ENCODE measurements around the gene CD46.

The CD46 gene

DNA sequence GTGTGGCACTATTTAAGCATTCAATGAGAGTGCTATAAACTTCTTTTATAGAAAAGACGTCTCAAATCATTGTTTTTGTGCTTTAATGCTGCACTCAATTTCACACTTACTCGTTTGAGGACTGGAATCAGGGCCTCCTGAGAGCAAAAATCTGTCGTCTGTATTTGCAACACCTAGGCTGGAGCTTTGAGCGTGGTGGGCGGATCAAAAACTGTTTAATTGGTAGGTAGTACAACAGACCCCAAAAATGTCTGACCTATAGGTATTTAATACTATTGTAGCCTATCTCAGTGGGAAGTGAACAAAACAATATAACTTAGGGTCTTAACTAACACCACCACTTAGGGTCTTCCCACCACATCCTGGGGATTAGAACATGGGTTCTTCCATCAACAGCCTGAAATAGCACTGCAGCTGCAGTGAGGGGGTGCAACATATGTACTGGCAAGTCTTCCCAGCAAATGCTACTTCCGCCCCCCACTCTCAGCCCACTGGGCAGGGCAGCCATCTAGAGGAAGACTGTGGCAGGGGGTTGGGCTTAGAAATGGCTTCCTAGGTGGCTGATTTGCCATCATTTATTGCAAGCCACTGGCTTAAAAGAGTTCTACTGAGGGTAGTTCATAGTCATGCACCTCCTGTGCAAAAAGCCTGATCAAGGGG, 48.3 kb downstream of the CD46 start:
- no peak for DNase-seq

DNA sequence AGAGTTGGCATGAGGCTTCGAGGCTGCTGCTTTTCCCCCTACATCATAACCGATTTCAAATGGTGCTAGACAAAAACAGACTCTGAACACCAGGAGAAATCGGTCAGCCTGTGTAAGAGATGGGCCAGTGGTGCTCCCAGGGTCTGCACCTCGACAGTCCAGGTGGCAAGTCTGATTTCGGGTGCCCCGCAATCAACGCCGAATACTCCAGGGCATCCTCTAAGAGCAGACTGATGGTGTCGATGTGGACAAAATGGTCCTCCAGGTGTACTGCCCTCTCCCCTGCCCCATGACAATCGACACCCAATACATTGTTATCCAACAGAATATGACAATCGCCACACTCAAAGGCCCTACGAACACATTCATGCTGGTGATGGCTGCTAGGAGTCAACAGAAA, 50.0 kb downstream of the CD46 start:
- DNase-seq, result no peak

DNA sequence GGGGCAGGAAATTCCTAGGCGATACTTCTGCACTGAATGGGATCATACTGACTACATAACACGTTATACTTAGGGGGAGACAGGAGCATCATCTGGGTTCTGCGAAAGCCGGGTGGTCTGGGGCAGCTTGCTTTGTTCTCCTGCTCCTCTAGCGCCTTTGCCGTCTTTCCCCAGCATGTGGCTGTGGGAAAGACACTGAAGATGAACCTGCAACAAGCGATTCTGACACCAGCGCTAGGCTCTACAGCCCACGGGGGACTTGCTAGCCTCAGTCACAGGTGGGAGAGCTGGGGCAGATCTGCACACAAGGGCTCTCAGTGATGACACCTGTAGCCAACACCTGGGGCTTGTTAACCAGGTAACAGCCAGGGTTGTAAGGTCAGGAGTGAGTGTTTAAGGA, 51.8 kb downstream of the CD46 start:
- DNase-seq, result no peak

DNA sequence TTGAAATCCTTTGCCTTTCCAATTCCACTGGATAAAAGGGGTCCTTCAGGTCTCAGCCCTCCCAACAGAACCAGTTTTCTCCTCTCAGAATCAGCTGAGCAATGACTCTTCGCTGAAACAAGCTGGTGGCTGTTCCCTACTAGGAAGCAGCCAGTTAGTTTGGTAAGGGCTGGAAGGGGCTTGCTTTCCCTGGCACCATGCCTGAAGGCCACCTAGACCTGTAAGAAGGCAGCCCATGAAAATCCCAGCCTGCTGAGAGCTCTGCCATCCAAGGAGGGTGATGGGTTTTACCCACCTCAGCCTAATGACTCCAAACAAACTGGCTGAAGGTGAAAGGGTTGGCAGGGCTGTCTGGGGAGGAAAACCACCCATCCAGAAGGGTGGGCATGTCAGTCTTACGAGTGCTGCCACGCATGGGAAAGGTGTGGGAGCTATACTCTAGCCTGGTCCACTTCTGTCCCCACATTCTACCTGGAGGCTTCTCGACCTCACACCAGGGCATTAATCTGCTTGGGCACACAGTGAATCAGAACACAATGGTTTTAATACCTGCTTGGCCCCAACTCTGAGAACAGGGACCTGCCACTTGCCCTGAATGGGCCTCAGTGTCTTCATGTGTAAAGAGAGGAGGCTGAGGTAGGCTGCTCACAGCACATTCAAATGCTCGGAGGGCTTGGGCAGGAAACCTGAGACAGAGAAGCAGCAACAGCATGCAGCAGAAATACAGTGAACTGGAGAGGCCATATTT, 53.0 kb downstream of the CD46 start:
- DNase-seq, result no peak

DNA sequence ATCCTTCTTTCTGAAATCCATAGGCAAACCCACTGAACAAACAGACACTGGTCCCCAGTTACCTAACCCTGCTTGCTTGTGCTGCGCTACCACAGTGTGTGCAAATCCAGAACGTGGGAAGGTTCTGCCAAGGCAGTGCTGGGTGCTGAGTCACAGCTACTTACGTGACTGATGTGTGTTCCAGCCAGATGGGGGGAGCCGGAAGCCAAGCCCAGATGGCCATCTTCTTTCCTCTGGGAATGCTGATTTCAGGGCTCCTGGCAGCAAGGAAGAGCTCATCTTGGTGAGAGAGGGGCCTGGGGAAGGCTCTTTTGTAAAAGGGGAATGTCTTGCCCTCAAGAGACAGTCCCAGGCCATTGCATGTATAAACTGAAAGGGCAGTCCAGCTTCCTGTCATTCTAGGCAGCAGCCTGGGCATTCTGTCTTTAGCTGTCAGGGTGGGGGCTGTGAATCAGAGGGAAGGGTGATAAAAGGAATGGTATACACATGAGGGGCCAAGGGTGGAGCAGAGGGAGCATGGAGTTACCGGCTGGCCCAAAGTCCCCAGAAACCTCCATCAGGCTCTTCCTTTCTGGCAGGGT, 54.1 kb downstream of the CD46 start:
- no peak for DNase-seq

DNA sequence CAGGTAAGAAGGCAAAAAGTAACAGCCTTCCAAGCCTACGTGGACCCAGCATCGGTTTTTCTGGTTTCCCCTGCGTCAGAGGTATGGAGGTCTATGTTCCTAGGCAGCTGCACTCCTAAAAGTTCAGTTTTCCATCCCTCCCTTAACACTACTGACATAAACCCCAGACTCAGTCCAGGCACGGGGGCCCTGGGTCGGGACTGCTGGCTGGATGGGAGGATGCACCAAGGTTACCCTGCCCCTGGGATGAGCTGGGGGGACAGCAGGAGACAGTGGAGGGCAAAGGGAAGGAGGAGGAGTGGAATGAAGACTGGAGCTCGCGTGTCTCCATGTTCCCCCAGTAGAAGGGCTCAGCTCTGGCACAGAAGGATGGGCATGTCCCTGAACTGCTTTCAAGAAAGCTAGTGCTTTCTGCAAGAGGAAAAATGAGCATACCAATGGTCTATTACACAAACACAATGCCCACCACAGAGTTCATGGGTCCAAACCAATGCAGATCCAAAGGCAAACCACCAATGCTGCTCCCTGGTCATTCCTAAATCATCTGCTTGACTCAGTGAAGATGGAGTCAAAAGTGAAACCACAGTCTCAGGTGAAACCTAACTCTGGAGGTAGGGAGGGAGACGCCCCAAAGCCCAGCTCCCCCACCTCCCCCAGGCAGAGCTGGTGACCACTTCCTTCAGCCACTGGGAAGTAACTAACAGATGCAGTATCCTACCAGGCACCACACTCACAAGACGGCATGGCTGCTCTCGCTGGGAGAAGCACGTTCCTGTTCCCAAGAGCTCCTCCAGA, 54.9 kb downstream of the CD46 start:
- DNase-seq, result no peak

DNA sequence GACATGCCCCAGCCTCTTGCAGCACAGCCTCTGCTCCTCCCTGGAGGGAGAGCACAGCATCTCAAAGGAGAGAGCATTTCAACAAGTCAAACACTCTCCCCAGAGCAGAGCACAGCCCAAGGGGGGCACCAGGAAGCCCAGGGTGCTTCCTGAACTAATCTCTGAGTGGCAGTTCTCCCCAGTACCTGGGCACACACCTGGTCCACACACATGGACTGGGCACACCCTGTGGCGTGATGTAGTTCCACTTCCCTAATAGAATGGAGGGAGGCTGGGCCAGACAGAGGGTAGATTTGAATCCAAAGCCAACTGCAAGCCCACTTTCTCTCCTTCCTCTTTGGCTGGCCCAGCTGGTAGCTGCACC, 55.5 kb downstream of the CD46 start:
- no peak for DNase-seq

DNA sequence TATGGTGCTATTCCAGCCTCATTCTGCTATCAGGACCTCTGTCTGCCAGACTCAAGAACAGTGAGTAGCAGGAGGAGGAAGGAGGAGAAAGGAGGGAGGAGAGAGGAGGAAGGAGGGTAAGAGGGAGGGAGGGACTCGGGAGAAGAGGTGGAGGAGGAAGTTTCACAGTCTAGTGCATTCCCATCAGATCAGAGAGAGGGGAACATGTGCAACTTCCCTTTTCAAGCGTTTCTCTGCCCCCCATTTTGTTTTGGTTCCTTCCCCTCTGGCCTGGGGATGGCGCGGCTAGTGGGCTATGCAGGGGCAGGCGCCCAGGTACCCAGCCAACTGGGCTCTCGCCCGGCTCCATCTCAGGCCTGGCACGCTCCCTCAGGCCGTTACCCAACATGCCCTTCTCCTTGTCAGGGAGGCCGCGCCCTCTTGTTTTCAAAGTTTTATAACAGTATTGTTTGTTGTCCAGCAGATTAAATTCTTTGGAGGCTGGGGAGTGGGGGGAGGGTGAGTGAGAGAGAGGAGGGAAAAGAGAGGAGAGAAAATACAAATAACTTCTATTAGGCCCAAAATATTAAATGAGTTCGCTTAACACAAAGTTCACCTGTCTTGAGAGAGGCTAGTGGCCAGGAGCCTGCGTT, 56.0 kb downstream of the CD46 start:
- no peak for DNase-seq

DNA sequence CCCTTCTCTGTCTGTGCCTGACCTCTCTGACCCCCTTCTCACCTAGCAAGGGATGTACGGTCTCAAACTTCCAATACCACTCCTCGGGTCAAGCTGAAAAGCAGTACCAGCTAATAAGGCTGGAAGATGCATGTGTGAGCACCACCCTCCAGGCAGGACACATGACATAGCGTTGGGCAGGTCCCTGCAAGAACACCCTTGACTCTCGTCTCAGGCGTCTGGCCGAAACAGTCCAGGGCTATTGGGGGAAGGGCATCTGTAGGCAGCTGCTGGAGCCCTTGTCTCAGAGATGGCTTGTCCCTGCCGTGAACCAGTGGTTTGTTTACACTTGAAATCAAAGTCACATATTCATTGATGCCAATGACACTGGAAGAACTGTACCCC, 56.5 kb downstream of the CD46 start:
- no peak for DNase-seq

DNA sequence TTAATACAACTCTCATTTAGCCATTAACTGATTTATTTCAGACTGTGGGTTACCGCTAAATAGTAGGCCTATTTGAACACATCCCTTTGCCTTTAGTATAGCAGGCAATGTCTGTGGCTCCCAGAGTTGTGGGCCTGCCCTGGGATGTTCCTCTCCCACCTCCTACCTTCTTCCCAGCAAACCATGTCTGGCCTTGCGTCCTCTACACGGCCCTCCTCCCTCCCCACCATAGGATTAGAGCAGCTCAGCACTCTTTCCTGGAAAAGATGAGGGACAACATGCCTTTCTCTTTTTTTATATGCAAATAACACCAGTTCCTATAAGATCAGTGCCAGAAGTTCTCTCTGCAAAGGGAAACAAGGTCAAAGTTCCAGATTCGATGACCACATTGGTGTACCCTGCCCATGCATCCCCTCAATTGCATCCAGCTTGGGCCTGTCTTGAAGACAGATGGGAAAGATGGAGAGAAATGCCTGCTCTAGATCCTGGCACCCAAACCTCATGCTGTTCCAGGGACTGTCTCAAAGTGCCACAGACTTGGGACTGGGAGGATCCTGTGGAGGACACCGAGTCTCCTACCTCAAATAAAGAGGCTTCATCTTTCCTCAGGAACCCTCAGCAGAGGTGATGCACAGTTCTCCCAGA, 57.2 kb downstream of the CD46 start:
- no peak for DNase-seq

DNA sequence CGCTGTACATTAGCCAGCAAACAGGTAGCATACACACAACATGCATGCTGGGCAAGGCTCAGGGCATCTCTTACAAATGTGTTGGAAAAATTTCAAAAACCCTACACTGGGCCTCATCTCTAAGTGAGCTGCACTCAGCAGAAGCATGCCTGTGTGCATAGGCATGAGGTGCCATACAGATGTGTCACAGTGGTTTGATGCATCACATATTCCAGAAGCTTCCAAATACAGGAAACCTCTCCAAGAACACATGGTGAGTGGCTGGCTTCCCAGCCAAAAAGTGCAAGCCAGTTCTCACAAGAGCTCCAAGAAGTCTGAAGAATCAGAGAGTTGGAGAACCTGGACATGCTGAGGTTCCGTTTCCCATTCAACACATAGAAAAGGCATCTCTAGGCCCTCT, 58.3 kb downstream of the CD46 start:
- no peak for DNase-seq

DNA sequence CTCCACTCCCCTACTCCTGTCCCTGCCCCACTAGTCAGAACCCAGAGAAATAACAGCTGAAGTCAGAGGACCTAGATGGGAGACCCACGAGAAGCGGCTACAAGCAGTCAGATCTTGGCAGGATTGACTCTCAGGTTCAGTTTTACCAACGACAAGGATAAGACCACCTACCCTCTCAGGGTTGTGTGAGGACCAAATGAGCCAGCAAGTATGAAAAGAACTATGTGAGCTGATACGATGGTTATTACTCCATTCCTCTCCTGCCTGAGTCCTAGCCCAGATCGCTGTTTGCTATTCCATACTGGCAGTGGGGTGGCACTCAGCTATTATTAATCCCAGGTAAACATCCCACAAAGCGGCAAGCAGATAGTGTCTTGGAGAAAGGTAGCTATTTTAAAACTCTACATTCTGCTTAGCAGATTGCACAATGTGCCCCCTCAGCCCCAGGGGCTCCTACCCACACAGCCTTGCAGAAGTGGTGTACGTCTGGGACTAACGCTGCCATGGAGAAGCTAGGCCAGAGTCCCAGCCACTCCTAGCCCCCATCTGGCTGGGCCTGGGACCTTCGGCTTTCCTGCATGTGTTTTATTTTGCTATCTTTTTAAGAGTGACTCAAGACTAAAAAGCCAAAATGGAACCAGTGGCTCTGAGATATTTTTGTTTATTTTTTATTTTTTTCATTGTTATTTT, 58.9 kb downstream of the CD46 start:
- no peak for DNase-seq

DNA sequence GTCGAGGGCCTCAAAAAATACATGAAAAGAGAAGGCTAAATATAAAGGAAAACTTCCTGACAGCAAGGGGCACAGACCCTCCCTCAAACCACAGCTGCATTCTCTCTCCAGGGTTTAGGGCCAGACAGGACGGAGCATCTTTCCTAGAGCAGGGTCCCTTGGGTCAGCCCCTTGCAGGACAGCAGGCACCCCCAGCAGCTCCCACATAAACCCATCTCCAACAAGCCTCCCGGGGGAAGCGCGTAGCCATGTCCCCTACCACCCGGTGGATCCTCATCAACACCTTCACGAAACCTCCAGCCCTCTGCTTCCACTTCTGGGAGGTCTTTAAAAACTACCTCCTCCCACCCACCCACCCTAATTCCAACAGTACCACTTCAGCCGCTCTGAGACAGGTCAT, 59.5 kb downstream of the CD46 start:
- DNase-seq, result no peak

DNA sequence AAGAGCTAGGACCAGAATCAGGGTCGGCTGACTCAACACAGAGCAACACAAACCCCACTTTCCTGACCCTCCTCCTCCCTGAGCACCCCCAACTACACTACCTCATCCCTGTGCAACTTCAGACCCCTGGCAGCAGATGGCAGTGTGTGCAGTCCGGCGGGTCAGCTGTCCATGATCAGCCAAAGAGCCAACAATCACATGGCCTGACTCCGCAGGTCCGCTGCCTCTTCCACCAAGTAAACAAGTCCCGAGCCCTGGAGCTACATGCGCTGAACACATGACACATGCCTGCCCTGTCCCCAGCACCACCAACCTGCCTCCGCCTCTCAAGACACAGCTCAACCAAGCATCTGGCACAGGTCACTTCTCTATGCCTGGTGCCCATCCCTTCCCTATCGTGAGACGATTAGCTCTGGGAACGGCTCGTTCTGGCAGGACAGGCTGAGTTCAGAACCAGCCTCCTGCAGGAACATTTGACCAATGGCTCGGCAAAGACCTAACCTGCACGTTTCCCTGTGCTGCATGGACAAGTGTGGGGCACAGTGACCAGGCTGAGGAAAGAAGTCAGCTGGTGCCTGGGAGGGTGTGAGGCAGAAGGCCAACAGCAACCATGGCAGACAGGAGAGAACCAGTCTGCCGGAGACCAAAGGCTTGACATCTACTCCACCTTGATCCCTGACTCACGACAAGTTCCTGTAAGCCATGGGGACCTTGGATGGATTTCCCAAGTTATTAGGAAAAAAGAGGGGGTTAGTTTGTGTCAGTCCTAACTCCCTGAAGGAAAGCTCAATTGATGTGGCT, 60.3 kb downstream of the CD46 start:
- DNase-seq, result no peak

DNA sequence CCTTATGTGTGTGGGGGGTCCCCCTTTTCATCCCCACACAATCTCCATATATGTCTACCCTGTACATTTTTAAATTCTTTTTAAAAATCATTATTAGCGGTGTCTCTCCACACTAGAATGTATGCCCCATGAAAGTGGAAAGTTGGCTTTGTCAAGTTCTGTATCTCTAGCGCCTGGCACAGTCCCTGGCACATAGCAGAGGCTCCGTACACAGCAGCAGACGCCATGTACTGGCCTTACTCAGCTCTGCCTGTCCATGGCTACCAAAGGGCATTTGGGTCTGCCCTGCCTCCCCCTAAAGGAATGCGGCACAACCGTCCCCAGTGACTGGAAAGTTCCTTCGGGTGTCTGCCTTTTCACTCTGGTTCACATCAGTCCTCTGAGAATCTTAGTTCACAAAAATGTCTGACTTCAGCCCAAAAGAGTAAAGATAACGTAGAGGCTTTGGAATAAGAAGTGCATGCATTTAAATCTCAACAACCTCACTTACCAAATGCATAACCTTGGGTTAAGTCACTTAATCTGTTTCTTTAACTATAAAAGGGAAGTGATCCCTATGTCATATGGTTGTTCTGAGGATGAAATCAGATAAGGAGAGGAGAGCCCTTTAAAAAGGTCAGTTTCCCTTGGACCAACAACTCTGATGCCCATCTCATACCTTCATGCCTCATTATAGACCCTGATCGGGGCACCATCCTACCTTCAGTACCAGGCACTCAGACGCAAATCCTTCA, 61.1 kb downstream of the CD46 start:
- no peak for DNase-seq

DNA sequence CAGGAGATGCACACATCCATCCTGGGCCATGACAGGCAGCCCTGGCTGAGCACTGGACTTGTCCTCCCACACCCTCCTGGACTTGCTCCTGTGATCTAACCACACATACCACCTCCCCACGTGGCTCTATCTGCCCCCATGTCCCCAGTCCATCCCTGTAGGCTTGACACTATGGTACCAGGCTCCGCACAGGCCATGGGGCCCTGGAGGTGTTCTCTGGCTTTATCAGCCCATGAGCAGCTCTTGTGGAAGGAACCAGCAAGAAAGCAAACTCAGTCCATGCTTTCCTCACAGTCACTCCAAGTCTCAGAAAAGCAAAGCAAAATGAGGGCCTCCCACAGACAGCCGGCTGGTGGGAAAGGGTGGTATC, 61.6 kb downstream of the CD46 start:
- DNase-seq, result no peak

DNA sequence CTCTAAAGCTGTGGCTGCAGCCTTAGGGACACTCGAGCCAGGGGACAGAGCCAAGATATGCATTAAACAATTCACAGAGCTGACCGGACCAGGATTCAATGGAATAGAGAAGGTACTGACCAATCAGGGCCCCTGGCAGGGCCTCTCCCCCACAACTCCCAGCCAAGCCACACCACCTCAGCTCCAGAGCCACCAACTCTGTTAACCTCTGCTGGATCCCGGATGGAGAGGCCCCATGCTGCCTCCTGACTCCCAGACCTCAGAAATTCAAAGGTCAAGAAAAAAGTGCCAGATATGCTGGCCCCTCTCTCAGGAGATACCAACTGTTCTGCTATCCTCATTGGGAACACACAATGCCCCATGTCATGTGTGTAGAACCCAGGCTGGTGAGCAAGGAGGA, 62.1 kb downstream of the CD46 start:
- no peak for DNase-seq

DNA sequence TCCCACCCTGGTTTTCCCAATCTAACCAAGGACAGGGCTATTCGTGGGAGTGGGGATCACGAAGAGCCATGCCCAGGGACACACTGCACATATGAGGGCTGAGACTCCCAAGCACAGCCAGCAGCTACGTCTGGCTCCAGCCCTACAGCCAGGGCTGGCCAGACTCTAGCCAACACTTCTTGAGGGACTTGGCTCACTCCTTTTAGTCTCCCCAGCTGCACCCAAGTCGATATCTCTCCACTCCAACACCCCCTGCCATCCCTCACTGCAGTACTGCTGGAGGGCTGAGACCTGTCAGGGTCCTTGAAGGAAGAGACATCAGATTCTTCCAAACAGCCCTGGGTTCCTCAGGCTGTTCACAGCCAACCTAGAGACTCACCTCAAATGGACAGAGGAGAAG, 62.6 kb downstream of the CD46 start:
- DNase-seq, result no peak

DNA sequence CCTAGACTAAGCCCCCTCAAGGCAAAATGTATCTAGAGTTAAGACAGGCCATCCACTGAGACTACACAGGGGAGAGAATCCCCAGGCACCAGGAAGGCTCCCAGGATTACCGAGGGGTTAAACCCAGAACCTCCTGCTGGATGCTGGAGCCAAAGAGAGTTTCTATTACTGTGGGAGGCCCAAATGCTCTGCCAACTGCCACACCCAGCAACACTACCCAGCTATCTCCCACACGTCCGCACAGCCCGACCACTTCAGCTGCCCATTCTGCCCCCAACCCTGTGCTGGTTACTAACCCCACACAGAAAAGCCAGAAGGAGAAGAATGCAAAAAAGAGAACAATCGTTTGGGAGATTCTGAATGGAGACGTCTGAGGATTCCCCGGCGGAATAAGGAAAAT, 63.6 kb downstream of the CD46 start:
- no peak for DNase-seq

DNA sequence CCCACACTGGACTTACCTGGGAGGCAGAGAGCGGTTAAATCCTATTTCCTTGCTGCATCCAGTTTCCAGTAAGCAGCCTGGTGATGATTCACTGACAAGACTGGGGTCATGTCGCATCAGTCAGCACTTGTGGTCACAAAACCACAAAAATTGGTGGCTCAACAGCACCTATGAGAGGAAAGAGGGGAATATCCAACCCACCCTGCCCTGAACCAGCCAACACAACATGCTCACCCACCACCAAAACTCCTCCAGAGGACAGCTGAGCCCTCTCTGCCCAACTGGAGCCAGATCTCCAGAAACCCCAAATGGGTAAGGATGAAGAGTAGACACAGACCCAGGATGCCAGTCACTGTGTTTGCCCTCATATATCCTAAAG, 64.0 kb downstream of the CD46 start:
- no peak for DNase-seq

DNA sequence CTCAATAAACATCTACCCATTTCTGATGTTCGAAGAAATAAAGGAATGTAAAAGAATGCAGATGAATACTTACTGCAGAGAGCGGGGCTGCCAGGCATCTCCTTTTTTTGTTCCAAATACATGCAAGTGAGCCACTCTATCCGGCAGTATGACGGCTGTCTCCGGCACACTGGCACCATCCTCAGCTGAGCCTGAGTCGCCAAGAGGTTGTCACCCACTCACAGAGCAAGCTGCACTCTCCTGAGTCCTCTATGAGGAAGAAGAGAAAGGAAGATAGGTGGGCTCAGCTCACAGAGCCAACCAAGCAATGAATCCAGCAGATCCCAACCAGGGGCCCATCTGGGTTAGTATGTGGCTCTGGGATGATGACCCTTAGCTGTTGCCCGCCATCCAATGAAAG, 65.3 kb downstream of the CD46 start:
- no peak for DNase-seq

Measured in activated naive CD4-positive, alpha-beta T cell (primary cell).